Esophagus muscularis mucosa (tissue), 4 donors: ENCODE measurements around the gene FAM20B. TPM values are rescaled to one million over a fixed set of nuclear protein-coding genes. Genes with fewer than 3 reads are reported as not detected.

Experiments
- DNase-seq: peaks from one replicate; pipeline ENCODE4 v3.0.0-alpha.2; 2017; ENCODE audit errors: extremely low spot score
- H3K27ac ChIP-seq, 4 donors: fragments of 200-600 bp; sonication (generic); replicated peaks in 1 of 4; 1 replicate in 3 of 4; 2 replicates in 1 of 4; pipeline ENCODE4 v1.5.1; 2016 to 2019; ENCODE audit warnings: mild to moderate bottlenecking in 1 of 4
- H3K27me3 ChIP-seq, 4 donors: fragments of 200-600 bp; sonication (generic); one replicate each; pipeline versions ENCODE4 v1.5.1 to v1.6.0; 2016 to 2019
- H3K36me3 ChIP-seq, 4 donors: fragments of 200-600 bp; sonication (generic); one replicate each; pipeline ENCODE4 v1.5.1; 2016 to 2019
- H3K4me1 ChIP-seq, 4 donors: fragments of 200-600 bp; sonication (generic); one replicate each; pipeline ENCODE4 v1.5.1; 2016 to 2019
- H3K4me3 ChIP-seq, 4 donors: fragments of 200-600 bp; sonication (generic); 1 replicate in 2 of 4; 2 replicates in 2 of 4; pipeline ENCODE4 v1.5.1; 2016 to 2019; ENCODE audit warnings: mild to moderate bottlenecking in 4 of 4, moderate library complexity in 1 of 4
- H3K9me3 ChIP-seq, 4 donors: fragments of 200-600 bp; sonication (generic); 1 replicate in 3 of 4; 2 replicates in 1 of 4; pipeline ENCODE4 v1.5.1; 2016 to 2019
- EP300 ChIP-seq: sonication (generic); formaldehyde crosslinking; IDR thresholded peaks from one replicate; pipeline ENCODE4 v1.6.1; 2017; ENCODE audit warnings: antibody characterized with exemption
- POLR2A ChIP-seq: fragments of 450-650 bp; IDR thresholded peaks from one replicate; pipeline ENCODE4 v1.6.1; 2017; ENCODE audit warnings: antibody characterized with exemption, moderate library complexity, mild to moderate bottlenecking, low read depth
- POLR2AphosphoS5 ChIP-seq, 2 donors: sonication (generic); formaldehyde crosslinking; IDR thresholded peaks; one replicate each; pipeline ENCODE4 v1.6.1; 2017; ENCODE audit warnings: antibody characterized with exemption in 2 of 2
- WGBS: methylation state at CpG from one replicate; pipeline ENCODE4 v1.1.5; 2018; 5-methylcytosine and 5-hydroxymethylcytosine counted together
- intact Hi-C: fragments of 100-400 bp; cut with DNase I; formaldehyde crosslinking; loops from one replicate; pipeline ENCODE4 v1.15.1; 2023
- total RNA-seq, 4 donors: library from RNA; depleted of rRNA; stranded (reverse); fragments of >200 nt; gene quantifications; one replicate each; pipeline versions ENCODE4 v1.1.0 to v1.2.1, GENCODE V29; 2016
- TF ChIP-seq, protein P1 (sequence below), 3 experiments: fragments of 200-600 bp in 2 of 3; fragments of 450-650 bp in 1 of 3; sonication (generic) in 2 of 3; IDR thresholded peaks; one replicate each; pipeline ENCODE4 v1.5.1; 2017 to 2019; ENCODE audit warnings: antibody characterized with exemption in 3 of 3, mild to moderate bottlenecking in 2 of 3, moderate library complexity in 1 of 3

The FAM20B gene
- total RNA-seq, 4 donors from 2014 or later = 63.8 to 83.5 (median 66.5) TPM

DNA sequence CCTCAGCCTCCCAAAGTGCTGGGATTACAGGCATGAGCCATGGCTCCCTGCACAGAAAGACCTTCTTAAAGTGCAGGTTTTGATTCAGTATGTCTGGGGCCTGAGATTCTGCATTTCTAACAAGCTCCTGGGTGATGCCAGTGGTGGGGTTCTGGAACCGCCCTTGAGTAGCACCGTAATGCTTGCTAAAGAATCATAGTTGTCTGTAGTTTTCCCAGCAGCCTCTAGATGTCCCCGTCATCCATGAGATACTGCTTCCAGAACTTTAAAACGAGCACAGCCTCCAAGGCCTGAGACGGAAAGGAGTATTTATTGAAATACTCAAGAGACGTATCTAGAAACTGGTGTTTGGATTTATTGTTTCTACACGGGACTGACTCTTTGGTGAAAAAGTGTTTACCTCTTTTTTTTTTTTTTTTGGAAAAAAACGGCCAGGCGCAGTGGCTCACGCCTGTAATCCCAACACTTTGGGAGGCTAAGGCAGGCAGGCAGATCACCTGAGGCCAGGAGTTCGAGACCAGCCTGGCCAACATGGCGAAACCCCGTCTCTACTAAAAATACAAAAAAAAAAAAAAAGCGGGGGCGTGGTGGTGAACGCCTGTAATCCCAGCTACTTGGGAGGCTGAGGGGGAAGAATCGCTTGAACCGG, 53.5 kb downstream of the FAM20B start:
- Histone ChIP-seq H3K4me3 (no peak overlapping the region), H3K4me1 (peaks cover 15 to 27% (median 23%) of the 10 kb centered on the region in 4 donors), H3K9me3 (no peaks in the 10 kb centered on the region), H3K27me3 (no peaks in the 10 kb centered on the region), H3K27ac (no peak overlapping the region), H3K36me3 (peaks cover 0 to 7% (median 2%) of the 10 kb centered on the region in 4 donors)
- TF ChIP-seq POLR2AphosphoS5 (IDR thresholded peaks at IDR 0.05) = no peak
- TF ChIP-seq, protein P1, sequence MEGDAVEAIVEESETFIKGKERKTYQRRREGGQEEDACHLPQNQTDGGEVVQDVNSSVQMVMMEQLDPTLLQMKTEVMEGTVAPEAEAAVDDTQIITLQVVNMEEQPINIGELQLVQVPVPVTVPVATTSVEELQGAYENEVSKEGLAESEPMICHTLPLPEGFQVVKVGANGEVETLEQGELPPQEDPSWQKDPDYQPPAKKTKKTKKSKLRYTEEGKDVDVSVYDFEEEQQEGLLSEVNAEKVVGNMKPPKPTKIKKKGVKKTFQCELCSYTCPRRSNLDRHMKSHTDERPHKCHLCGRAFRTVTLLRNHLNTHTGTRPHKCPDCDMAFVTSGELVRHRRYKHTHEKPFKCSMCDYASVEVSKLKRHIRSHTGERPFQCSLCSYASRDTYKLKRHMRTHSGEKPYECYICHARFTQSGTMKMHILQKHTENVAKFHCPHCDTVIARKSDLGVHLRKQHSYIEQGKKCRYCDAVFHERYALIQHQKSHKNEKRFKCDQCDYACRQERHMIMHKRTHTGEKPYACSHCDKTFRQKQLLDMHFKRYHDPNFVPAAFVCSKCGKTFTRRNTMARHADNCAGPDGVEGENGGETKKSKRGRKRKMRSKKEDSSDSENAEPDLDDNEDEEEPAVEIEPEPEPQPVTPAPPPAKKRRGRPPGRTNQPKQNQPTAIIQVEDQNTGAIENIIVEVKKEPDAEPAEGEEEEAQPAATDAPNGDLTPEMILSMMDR (IDR thresholded peaks at IDR 0.05) = peak; percentile 66 to 78 (median 70)
- intact Hi-C loops = no loop called here
- no peak for DNase-seq
- WGBS = 51% methylated on average over 18 of the region's 18 CpGs

DNA sequence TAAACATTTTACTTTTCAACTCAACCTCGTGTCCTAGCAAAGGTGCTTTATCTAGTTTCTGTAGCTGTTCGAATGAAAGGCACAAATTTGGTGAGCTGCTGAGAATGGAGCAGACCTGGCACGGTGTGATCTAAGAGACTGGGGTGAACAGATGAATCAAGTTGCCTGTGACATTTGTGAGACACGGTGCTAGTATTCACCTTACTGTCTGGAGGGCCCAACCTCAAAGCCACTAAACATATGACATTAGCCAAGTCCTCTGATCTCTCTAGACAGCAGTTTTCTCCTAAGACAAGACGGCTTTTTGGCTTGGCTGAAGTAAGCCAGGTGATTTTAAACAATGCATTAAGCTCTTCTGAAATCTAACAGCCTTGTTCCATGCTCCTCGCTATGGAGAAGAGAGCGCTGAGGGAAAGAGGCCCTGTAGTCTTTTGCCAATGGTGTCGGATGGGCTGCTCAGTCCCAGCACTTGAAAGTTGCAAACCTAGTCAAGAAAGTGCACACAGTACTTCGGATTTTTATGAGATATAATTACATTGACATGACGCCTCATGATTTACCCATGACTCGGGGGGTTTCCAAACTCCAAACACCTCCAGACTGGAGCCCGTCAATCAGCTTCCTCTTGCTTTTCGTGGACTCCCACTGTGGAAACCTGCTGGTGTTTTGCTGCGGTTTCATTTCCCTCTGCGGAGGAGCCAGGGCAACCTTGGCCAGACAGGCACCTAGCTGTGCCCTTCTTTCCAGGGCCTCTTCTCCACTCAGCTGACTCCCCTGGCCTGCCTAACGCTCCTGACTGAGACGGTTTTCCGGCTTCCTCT, 55.4 kb downstream of the FAM20B start:
- Histone ChIP-seq H3K36me3 (peaks cover 7 to 16% (median 15%) of the 10 kb centered on the region in 4 donors), H3K4me1 (peaks cover 15 to 32% (median 24%) of the 10 kb centered on the region in 4 donors), H3K9me3 (no peaks in the 10 kb centered on the region), H3K27me3 (no peaks in the 10 kb centered on the region), H3K27ac (peak overlapping the region; percentile 87 to 95 (median 91)), H3K4me3 (peak overlapping the region; percentile 83 to 93 (median 89))
- intact Hi-C loops = loop anchor here (2.0 to 10.0 kb wide), 2 partner anchors 214 to 290 kb away; partner anchors contain the start of gene SOAT1
- 34% methylated on average over 18 of the region's 18 CpGs for WGBS
- TF ChIP-seq POLR2A = no peak
- TF ChIP-seq, protein P1 (IDR thresholded peaks at IDR 0.05) = no peak
- no peak for TF ChIP-seq POLR2AphosphoS5 (IDR thresholded peaks at IDR 0.05)
- no peak for TF ChIP-seq EP300
- DNase-seq = no peak

DNA sequence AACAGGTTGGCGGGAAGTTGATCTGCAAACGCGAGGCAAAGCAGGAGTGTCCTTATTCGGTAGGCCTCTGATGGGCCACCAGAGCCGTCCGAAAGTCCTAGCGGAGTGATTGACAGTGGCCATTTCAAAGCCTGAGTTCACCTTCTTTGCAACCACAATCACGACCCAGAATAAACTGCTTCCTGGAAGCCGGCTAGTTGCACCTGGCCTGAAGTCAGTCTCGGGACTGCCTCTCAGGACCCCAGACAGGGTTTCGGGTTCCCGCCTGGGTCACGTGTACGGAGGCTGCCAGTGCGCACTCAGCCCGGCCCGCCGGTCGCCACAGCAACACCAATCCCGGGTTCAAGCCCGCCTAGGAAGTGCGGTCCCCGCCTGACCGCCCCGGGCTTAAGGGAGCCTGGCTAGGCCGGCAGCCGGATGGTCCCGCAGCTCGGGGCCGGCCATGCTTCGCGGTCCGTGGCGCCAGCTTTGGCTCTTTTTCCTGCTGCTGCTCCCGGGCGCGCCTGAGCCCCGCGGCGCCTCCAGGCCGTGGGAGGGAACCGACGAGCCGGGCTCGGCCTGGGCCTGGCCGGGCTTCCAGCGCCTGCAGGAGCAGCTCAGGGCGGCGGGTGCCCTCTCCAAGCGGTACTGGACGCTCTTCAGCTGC, 56.1 kb downstream of the FAM20B start, which contains the start of gene TOR3A:
TSS of gene TOR3A (plus strand) at position 384 of the 646 bp plus-strand sequence. CDS start at position 443, 59 bp downstream.
- H3K4me3 ChIP-seq = peak within 1 kb of the TSS; percentile 83 to 93 (median 89)
- intact Hi-C loops = loop anchor here (2.0 to 10.0 kb wide), 2 partner anchors 213 to 289 kb away; partner anchors contain the start of gene SOAT1
- peaks cover 15 to 32% (median 24%) of the 10 kb centered on the region in 4 donors for H3K4me1 ChIP-seq
- H3K9me3 ChIP-seq = no peaks in the 10 kb centered on the region
- H3K36me3 ChIP-seq = peaks cover 7 to 22% (median 20%) of the 10 kb centered on the region in 4 donors
- DNase-seq = peak; percentile 98
- no peaks in the 10 kb centered on the region for H3K27me3 ChIP-seq
- TF ChIP-seq POLR2A (peak; percentile 83), POLR2AphosphoS5 (IDR thresholded peaks at IDR 0.05) (peak; percentile 90 to 91), EP300 (no peak)
- TF ChIP-seq, protein P1 (IDR thresholded peaks at IDR 0.05) = no peak
- H3K27ac ChIP-seq = peak within 1 kb of the TSS; percentile 87 to 95 (median 91)
- 0% methylated on average over 17 of the region's 51 CpGs for WGBS

DNA sequence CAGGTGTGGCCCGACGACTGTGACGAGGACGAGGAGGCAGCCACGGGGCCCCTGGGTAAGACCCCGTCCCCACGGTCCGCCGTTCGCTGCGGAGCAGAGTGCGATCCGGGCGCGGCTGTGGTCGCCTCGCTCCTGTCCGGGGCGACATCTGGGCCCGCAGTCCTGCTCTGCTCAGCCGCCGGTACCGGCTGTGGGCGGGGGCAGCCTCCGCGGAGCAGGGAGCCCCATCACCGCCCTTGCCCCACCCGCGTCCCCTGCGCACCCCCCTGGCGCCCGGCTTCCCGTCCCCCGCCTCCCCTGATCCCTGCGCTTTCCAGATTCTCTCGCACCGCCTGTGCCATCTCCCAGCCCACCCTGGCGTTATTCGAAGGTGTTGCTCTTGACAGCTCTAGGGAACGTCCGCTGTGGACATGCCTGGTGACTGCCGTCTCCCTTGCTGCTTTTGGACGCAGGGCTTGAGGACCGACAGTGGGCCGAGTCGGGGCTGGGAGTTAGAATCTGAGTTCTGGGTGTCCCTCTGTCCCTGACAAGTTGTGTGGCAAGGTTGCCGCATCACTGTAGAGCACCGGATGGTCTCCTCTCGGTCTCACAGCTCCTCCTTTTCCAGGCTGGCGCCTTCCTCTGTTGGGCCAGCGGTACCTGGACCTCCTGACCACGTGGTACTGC, 56.8 kb downstream of the FAM20B start:
- intact Hi-C loops = loop anchor here (10.0 kb wide), 1 partner anchor 212 kb away; the partner anchor contains the start of gene SOAT1
- Histone ChIP-seq H3K27ac (peak overlapping the region; percentile 87 to 95 (median 91)), H3K9me3 (no peaks in the 10 kb centered on the region), H3K36me3 (peaks cover 7 to 28% (median 26%) of the 10 kb centered on the region in 4 donors), H3K4me3 (peak overlapping the region; percentile 83 to 93 (median 89)), H3K4me1 (peaks cover 15 to 32% (median 26%) of the 10 kb centered on the region in 4 donors), H3K27me3 (no peaks in the 10 kb centered on the region)
- TF ChIP-seq POLR2A (no peak), POLR2AphosphoS5 (IDR thresholded peaks at IDR 0.05) (no peak), EP300 (no peak)
- TF ChIP-seq, protein P1 (IDR thresholded peaks at IDR 0.05) = no peak
- no peak for DNase-seq
- under 1% methylated on average over 39 of the region's 52 CpGs for WGBS
